Sigmoid colon (tissue), 7 donors: Measurements from ENCODE around the gene SLC25A13. TPM values are rescaled to one million over a fixed set of nuclear protein-coding genes. Genes with fewer than 3 reads are reported as not detected.
"Not testable (repeated sequence)": the region's sequence is repeated elsewhere in the genome, so short reads cannot be mapped to it uniquely, and the experiment has no call there.

Experiments used
- DNase-seq: peaks from one replicate; pipeline ENCODE4 v3.0.0-alpha.2; 2019
- H3K27ac ChIP-seq, 4 donors: fragments of 200-600 bp; sonication (generic); one replicate each; pipeline ENCODE4 v1.5.1; 2016 to 2019; ENCODE audit warnings: mild to moderate bottlenecking in 1 of 4
- H3K27me3 ChIP-seq, 3 donors: fragments of 200-600 bp; sonication (generic); one replicate each; pipeline ENCODE4 v1.5.1; 2019; ENCODE audit warnings: mild to moderate bottlenecking in 1 of 3
- H3K36me3 ChIP-seq, 4 donors: fragments of 200-600 bp; sonication (generic); one replicate each; pipeline ENCODE4 v1.5.1; 2016 to 2019
- H3K4me1 ChIP-seq, 4 donors: fragments of 200-600 bp; sonication (generic); one replicate each; pipeline ENCODE4 v1.5.1; 2017 to 2019
- H3K4me3 ChIP-seq, 4 donors: fragments of 200-600 bp; sonication (generic); one replicate each; pipeline ENCODE4 v1.5.1; 2017 to 2019; ENCODE audit warnings: mild to moderate bottlenecking in 2 of 4, moderate library complexity in 1 of 4
- H3K9me3 ChIP-seq, 4 donors: fragments of 200-600 bp in 3 of 4; sonication (generic) in 3 of 4; one replicate each; pipeline versions ENCODE4 v1.5.1 to v1.6.1; 2013 to 2019
- EP300 ChIP-seq, 4 donors: sonication (generic); formaldehyde crosslinking; IDR thresholded peaks; one replicate each; pipeline ENCODE4 v1.6.1; 2017; ENCODE audit warnings: antibody characterized with exemption in 4 of 4
- POLR2A ChIP-seq, 2 donors: fragments of 450-650 bp; IDR thresholded peaks; one replicate each; pipeline ENCODE4 v1.6.1; 2016; ENCODE audit warnings: antibody characterized with exemption in 2 of 2, mild to moderate bottlenecking in 2 of 2, moderate library complexity in 2 of 2
- POLR2AphosphoS5 ChIP-seq, 4 donors: sonication (generic); formaldehyde crosslinking; IDR thresholded peaks; one replicate each; pipeline ENCODE4 v1.6.1; 2017; ENCODE audit warnings: antibody characterized with exemption in 4 of 4
- WGBS, 2 donors: extraction: QIAGEN DNeasy Blood & Tissue Kit; methylation state at CpG; one replicate each; pipeline ENCODE4 v1.1.7; 2013; 5-methylcytosine and 5-hydroxymethylcytosine counted together
- intact Hi-C: fragments of 100-400 bp; cut with DNase I; formaldehyde crosslinking; loops from one replicate; pipeline ENCODE4 v1.15.1; 2023
- polyA plus RNA-seq, 3 donors: library from polyadenylated mRNA; stranded (reverse); fragments of 200-250 nt; gene quantifications; one replicate each; pipeline ENCODE4 v1.2.3, GENCODE V29; 2013
- total RNA-seq, 4 donors: library from RNA; depleted of rRNA; stranded (reverse); fragments of >200 nt; gene quantifications; one replicate each; pipeline ENCODE4 v1.1.0, GENCODE V29; 2016
- TF ChIP-seq, protein P1 (sequence below), 4 experiments: fragments of 450-650 bp in 3 of 4; fragments of 200-600 bp in 1 of 4; IDR thresholded peaks; one replicate each; pipeline ENCODE4 v1.5.1; 2016 to 2019; ENCODE audit warnings: antibody characterized with exemption in 4 of 4, mild to moderate bottlenecking in 3 of 4, moderate library complexity in 2 of 4
- donor health status: healthy with polysubstance abuse.
- donor health status: Bipolar disorder and iron deficiency.
- donor health status: healthy.

The SLC25A13 gene
- total and polyA plus RNA-seq, 7 donors, result 10.7 to 33.0 (median 20.8) TPM

DNA sequence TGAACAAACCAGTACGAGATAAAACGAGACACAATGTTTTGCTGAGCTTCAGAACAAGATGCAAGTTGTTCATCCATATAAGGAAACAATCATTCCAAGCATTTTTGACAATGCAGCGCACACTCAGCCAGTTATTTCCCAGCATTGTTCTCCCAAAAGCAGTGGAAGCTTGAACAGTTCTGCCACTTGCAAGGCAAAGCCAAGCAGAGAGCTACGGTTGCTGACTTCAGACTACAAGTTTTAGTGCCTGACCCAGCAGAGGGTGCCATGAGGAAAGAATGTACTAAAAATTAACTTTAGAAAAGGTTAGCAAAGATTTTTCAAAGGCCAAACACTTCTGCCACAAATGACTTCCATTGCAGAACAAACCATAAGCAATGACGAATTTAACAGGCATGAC is 152.5 kb downstream of the SLC25A13 start:
- H3K4me1 ChIP-seq, result peaks cover 0 to 8% (median 0%) of the 10 kb centered on the region in 4 donors
- no peaks in the 10 kb centered on the region for H3K9me3 ChIP-seq
- H3K4me3 ChIP-seq, result no peak overlapping the region
- 84 to 85% methylated on average over 5 of the region's 5 CpGs for WGBS, 2 donors
- intact Hi-C loops, result no loop called here
- peak overlapping the region in 1 of 4 donors; percentile 2 for H3K27ac ChIP-seq
- H3K36me3 ChIP-seq, result peaks cover 0 to 48% (median 3%) of the 10 kb centered on the region in 4 donors
- H3K27me3 ChIP-seq, result no peaks in the 10 kb centered on the region
- DNase-seq, result no peak
- TF ChIP-seq, protein P1, sequence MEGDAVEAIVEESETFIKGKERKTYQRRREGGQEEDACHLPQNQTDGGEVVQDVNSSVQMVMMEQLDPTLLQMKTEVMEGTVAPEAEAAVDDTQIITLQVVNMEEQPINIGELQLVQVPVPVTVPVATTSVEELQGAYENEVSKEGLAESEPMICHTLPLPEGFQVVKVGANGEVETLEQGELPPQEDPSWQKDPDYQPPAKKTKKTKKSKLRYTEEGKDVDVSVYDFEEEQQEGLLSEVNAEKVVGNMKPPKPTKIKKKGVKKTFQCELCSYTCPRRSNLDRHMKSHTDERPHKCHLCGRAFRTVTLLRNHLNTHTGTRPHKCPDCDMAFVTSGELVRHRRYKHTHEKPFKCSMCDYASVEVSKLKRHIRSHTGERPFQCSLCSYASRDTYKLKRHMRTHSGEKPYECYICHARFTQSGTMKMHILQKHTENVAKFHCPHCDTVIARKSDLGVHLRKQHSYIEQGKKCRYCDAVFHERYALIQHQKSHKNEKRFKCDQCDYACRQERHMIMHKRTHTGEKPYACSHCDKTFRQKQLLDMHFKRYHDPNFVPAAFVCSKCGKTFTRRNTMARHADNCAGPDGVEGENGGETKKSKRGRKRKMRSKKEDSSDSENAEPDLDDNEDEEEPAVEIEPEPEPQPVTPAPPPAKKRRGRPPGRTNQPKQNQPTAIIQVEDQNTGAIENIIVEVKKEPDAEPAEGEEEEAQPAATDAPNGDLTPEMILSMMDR (IDR thresholded peaks at IDR 0.05), result no peak
- TF ChIP-seq EP300 (IDR thresholded peaks at IDR 0.05) (no peak), POLR2A (IDR thresholded peaks at IDR 0.05) (no peak), POLR2AphosphoS5 (IDR thresholded peaks at IDR 0.05) (no peak)

DNA sequence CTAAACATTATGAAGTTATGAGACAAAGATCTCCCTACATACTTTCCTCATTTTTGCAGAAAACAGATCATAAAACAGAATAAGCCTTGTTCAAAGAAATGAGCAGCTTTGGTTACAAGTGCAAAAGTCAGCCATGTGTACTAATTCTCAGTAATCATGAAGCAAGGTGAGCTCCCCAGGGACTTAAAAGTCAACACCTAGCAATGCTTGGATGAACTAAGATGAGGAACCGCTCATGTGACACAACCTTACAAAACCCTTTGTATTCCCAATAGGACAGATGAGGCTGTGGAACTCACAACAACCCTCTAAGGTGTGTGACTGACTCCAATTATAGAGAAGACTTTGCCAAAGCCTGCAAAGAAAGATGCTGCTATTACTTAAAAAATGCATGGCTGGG is 154.5 kb downstream of the SLC25A13 start:
- no peaks in the 10 kb centered on the region for H3K27me3 ChIP-seq
- intact Hi-C loops, result no loop called here
- no peaks in the 10 kb centered on the region for H3K9me3 ChIP-seq
- H3K4me3 ChIP-seq, result no peak overlapping the region
- peaks cover 0 to 8% (median 0%) of the 10 kb centered on the region in 4 donors for H3K4me1 ChIP-seq
- H3K36me3 ChIP-seq, result peaks cover 0 to 58% (median 3%) of the 10 kb centered on the region in 4 donors
- H3K27ac ChIP-seq, result no peak overlapping the region
- TF ChIP-seq POLR2AphosphoS5 (IDR thresholded peaks at IDR 0.05) (no peak), POLR2A (IDR thresholded peaks at IDR 0.05) (no peak), EP300 (IDR thresholded peaks at IDR 0.05) (no peak)
- TF ChIP-seq, protein P1 (IDR thresholded peaks at IDR 0.05), result no peak
- 93 to 94% methylated on average over 1 of the region's 1 CpG for WGBS, 2 donors
- DNase-seq, result no peak

DNA sequence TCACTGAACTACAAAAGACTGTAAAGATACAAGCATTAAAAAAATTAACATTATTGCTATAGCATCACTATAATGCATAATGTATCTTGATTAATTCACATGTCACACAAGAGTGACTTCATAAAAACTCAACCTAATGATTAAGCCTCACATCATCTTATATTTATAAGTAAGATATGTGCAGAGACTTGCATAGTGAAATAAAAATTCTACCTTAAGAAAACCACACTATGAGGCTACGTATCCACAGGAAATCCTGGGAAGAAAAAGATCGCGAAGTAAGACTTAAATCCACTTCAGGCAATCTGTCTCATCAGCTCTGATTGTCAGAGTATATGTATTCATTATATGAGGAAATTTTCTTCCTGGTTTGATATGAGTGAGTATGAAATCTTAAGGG is 160.0 kb downstream of the SLC25A13 start:
- Histone ChIP-seq H3K4me3 (no peak overlapping the region), H3K27me3 (no peaks in the 10 kb centered on the region), H3K4me1 (no peaks in the 10 kb centered on the region), H3K9me3 (no peaks in the 10 kb centered on the region), H3K36me3 (peaks cover 0 to 45% (median 0%) of the 10 kb centered on the region in 4 donors), H3K27ac (no peak overlapping the region)
- no peak for DNase-seq
- intact Hi-C loops, result no loop called here
- 96 to 97% methylated on average over 3 of the region's 3 CpGs for WGBS, 2 donors
- TF ChIP-seq POLR2AphosphoS5 (IDR thresholded peaks at IDR 0.05), result no peak
- no peak for TF ChIP-seq POLR2A (IDR thresholded peaks at IDR 0.05)
- TF ChIP-seq, protein P1 (IDR thresholded peaks at IDR 0.05), result no peak
- TF ChIP-seq EP300 (IDR thresholded peaks at IDR 0.05), result no peak

- WGBS, 2 donors, result 97 to 98% methylated on average over 1 of the region's 1 CpG
- TF ChIP-seq, protein P1 (IDR thresholded peaks at IDR 0.05), result no peak
- Histone ChIP-seq H3K36me3 (peaks cover 0 to 12% (median 0%) of the 10 kb centered on the region in 4 donors), H3K9me3 (no peaks in the 10 kb centered on the region), H3K4me1 (no peaks in the 10 kb centered on the region), H3K4me3 (no peak overlapping the region), H3K27me3 (no peaks in the 10 kb centered on the region), H3K27ac (no peak overlapping the region)
- no peak for DNase-seq
- intact Hi-C loops, result no loop called here
These were observed 164.0 kb downstream of the SLC25A13 start for GRCh38 chr7:96157856-96158255.

DNA sequence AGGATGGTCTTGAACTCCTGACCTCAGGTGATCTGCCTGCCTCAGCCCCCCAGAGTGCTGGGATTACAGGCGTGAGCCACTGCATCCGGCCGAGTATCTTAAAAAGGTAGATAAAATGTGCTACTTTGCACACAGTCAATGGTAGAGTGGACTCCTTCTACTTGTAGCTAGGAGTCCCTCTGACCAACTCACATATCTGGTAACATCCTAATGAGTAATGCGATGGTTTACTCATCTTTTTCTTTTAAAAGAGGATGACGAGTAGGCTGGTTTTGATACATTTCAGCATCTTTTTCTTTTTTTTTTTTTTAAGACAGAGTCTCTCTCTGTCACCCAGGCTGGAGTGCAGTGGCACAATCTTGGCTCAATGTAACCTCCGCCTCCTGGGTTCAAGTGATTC is 167.4 kb downstream of the SLC25A13 start:
- H3K9me3 ChIP-seq, H3K27ac ChIP-seq, H3K4me3 ChIP-seq, intact Hi-C loops, H3K36me3 ChIP-seq, H3K4me1 ChIP-seq, H3K27me3 ChIP-seq, DNase-seq: not testable (repeated sequence)
- 94 to 95% methylated on average over 6 of the region's 6 CpGs for WGBS, 2 donors
